Peyer's patch (tissue), 4 donors: Measurements from ENCODE around the gene TMEM51. TPM values are rescaled to one million over a fixed set of nuclear protein-coding genes. Genes with fewer than 3 reads are reported as not detected.
A peak's percentile ranks its signal among the peaks of the same experiment; 100 is the strongest.

Experiments used
- DNase-seq, 3 donors: peaks; one replicate each; pipeline ENCODE4 v3.0.0-alpha.2; 2017 to 2019
- H3K27ac ChIP-seq, 4 donors: fragments of 200-600 bp; sonication (generic); one replicate each; pipeline ENCODE4 v1.5.1; 2016 to 2019
- H3K27me3 ChIP-seq, 2 donors: fragments of 200-600 bp; sonication (generic); one replicate each; pipeline ENCODE4 v1.5.1; 2019
- H3K36me3 ChIP-seq, 3 donors: fragments of 200-600 bp; sonication (generic); one replicate each; pipeline ENCODE4 v1.5.1; 2016 to 2019
- H3K4me1 ChIP-seq, 4 donors: fragments of 200-600 bp; sonication (generic); one replicate each; pipeline ENCODE4 v1.5.1; 2016 to 2019
- H3K4me3 ChIP-seq, 4 donors: fragments of 200-600 bp; sonication (generic); 1 replicate in 3 of 4; 2 replicates in 1 of 4; pipeline ENCODE4 v1.5.1; 2016 to 2019; ENCODE audit warnings: mild to moderate bottlenecking in 1 of 4
- H3K9me3 ChIP-seq, 4 donors: fragments of 200-600 bp; sonication (generic); one replicate each; pipeline ENCODE4 v1.5.1; 2016 to 2019; ENCODE audit warnings: mild to moderate bottlenecking in 1 of 4
- CTCF ChIP-seq, 6 experiments: fragments of 450-650 bp in 4 of 6; fragments of 200-600 bp in 2 of 6; sonication (generic) in 1 of 6; IDR thresholded peaks; one replicate each; pipeline ENCODE4 v1.5.1; 2017 to 2019; ENCODE audit warnings: antibody characterized with exemption in 6 of 6, mild to moderate bottlenecking in 3 of 6, moderate library complexity in 1 of 6
- POLR2A ChIP-seq, 2 donors: fragments of 450-650 bp; IDR thresholded peaks; one replicate each; pipeline ENCODE4 v1.5.1; 2017; ENCODE audit warnings: antibody characterized with exemption in 2 of 2, mild to moderate bottlenecking in 2 of 2, moderate library complexity in 2 of 2
- total RNA-seq, 4 donors: library from RNA; depleted of rRNA; stranded (reverse); fragments of >200 nt; gene quantifications; one replicate each; pipeline ENCODE4 v1.1.0, GENCODE V29; 2016

Gene TMEM51
- total RNA-seq, 4 donors from 2014 or later = 3.3 to 31.0 (median 20.6) TPM

- no peak for TF ChIP-seq CTCF (IDR thresholded peaks at IDR 0.05)
- no peaks in the 10 kb centered on the region for H3K27me3 ChIP-seq
- H3K4me1 ChIP-seq = peaks cover 0 to 60% (median 4%) of the 10 kb centered on the region in 4 donors
- no peak overlapping the region for H3K4me3 ChIP-seq
- no peaks in the 10 kb centered on the region for H3K9me3 ChIP-seq
- no peaks in the 10 kb centered on the region for H3K36me3 ChIP-seq
- peak overlapping the region in 3 of 4 donors; percentile 17 to 89 (median 78) for H3K27ac ChIP-seq
- no peak for DNase-seq
Observed at GRCh38 chr1:15191267-15191666, 37.7 kb downstream of the TMEM51 start.

GRCh38 chr1:15191770-15192169 is 38.2 kb downstream of the TMEM51 start:
- H3K4me1 ChIP-seq = peaks cover 0 to 60% (median 4%) of the 10 kb centered on the region in 4 donors
- H3K4me3 ChIP-seq = no peak overlapping the region
- no peaks in the 10 kb centered on the region for H3K36me3 ChIP-seq
- H3K27me3 ChIP-seq = no peaks in the 10 kb centered on the region
- TF ChIP-seq CTCF (IDR thresholded peaks at IDR 0.05) (no peak), POLR2A (IDR thresholded peaks at IDR 0.05) (no peak)
- no peaks in the 10 kb centered on the region for H3K9me3 ChIP-seq
- H3K27ac ChIP-seq = no peak overlapping the region
- no peak for DNase-seq

- Histone ChIP-seq H3K27me3 (no peaks in the 10 kb centered on the region), H3K9me3 (no peaks in the 10 kb centered on the region), H3K4me3 (no peak overlapping the region), H3K4me1 (peaks cover 0 to 57% (median 0%) of the 10 kb centered on the region in 4 donors), H3K27ac (no peak overlapping the region), H3K36me3 (no peaks in the 10 kb centered on the region)
- no peak for DNase-seq
- TF ChIP-seq CTCF (IDR thresholded peaks at IDR 0.05) = no peak
- TF ChIP-seq POLR2A (IDR thresholded peaks at IDR 0.05) = no peak
Observed at GRCh38 chr1:15192916-15193550, 39.5 kb downstream of the TMEM51 start.

- Histone ChIP-seq H3K27me3 (no peaks in the 10 kb centered on the region), H3K4me3 (no peak overlapping the region), H3K4me1 (peaks cover 0 to 50% (median 0%) of the 10 kb centered on the region in 4 donors), H3K9me3 (no peaks in the 10 kb centered on the region), H3K27ac (no peak overlapping the region), H3K36me3 (no peaks in the 10 kb centered on the region)
- DNase-seq = no peak
- TF ChIP-seq CTCF (IDR thresholded peaks at IDR 0.05) (no peak), POLR2A (IDR thresholded peaks at IDR 0.05) (no peak)
Observed at GRCh38 chr1:15195420-15196052, 42.0 kb downstream of the TMEM51 start.

- peak overlapping the region in 1 of 4 donors; percentile 84 for H3K27ac ChIP-seq
- H3K4me3 ChIP-seq = no peak overlapping the region
- DNase-seq = no peak
- no peaks in the 10 kb centered on the region for H3K27me3 ChIP-seq
- H3K9me3 ChIP-seq = no peaks in the 10 kb centered on the region
- no peaks in the 10 kb centered on the region for H3K36me3 ChIP-seq
- peaks cover 0 to 48% (median 0%) of the 10 kb centered on the region in 4 donors for H3K4me1 ChIP-seq
- no peak for TF ChIP-seq CTCF (IDR thresholded peaks at IDR 0.05)
- TF ChIP-seq POLR2A (IDR thresholded peaks at IDR 0.05) = no peak
Observed at GRCh38 chr1:15196069-15196468, 42.5 kb downstream of the TMEM51 start.
